GM13976 (cell line): Measurements from ENCODE around the gene NBEAL1.
"Not testable (repeated sequence)": the region's sequence is repeated elsewhere in the genome, so short reads cannot be mapped to it uniquely, and the experiment has no call there.

Experiments
- DNase-seq: peaks from one replicate; pipeline ENCODE4 v3.0.0; 2012; ENCODE audit warnings: low spot score
- in situ Hi-C: fragments of 300-500 bp; cut with MboI; formaldehyde crosslinking; loops from one replicate; pipeline ENCODE4 v1.12.0; 2022; ENCODE audit warnings: low sequenced_read_pairs, mixed read lengths, inconsistent platforms; ENCODE audit not compliant: unreplicated experiment
- TF ChIP-seq, protein P1 (sequence below): IDR thresholded peaks from 2 replicates; pipeline ENCODE4 v1.5.1; 2012; ENCODE audit warnings: borderline replicate concordance, mild to moderate bottlenecking; ENCODE audit not compliant: insufficient read depth; ENCODE audit errors: extremely low read depth, missing control alignments, control extremely low read depth

The NBEAL1 gene

DNA sequence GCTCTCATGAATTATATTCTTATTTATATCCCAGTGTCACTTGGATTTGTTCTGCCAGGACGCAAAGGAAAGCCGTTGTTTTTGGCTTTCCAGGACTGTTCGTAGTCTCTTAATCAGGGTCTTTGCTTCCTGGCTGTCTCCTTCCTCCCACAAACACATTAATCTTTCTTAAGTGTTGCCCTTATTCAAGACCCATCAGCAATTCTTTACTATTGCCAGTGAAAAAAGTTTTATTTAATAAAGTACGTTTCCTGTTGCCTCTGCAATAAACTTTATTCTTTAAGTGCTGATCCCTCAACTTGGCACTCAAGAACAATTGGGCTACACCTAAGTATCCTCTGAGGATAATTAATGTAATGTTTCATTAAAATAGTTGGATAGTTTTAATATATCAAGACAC, 155.8 kb downstream of the NBEAL1 start:
- TF ChIP-seq, protein P1, sequence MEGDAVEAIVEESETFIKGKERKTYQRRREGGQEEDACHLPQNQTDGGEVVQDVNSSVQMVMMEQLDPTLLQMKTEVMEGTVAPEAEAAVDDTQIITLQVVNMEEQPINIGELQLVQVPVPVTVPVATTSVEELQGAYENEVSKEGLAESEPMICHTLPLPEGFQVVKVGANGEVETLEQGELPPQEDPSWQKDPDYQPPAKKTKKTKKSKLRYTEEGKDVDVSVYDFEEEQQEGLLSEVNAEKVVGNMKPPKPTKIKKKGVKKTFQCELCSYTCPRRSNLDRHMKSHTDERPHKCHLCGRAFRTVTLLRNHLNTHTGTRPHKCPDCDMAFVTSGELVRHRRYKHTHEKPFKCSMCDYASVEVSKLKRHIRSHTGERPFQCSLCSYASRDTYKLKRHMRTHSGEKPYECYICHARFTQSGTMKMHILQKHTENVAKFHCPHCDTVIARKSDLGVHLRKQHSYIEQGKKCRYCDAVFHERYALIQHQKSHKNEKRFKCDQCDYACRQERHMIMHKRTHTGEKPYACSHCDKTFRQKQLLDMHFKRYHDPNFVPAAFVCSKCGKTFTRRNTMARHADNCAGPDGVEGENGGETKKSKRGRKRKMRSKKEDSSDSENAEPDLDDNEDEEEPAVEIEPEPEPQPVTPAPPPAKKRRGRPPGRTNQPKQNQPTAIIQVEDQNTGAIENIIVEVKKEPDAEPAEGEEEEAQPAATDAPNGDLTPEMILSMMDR: no peak
- no peak for DNase-seq
- in situ Hi-C loops: no loop called here

DNA sequence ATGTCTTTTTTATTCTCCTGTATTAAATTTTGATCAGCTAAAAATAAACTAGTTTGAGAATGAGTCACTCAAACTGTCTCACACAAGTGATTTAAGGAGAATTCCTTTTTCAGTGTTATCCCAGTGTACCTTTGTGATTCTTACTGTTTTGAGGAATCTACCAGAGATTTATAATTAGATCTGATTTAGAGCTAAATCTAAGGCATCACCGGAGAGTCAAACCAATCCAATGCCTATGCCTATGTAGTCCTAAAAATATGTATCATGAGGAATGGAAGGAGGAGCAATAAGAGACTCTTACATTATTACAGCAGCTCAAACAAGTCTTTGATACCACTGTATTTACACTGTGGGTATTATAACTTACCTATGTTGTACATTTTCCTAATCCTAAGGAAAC, 160.7 kb downstream of the NBEAL1 start:
- TF ChIP-seq, protein P1: no peak
- in situ Hi-C loops: no loop called here
- no peak for DNase-seq

DNA sequence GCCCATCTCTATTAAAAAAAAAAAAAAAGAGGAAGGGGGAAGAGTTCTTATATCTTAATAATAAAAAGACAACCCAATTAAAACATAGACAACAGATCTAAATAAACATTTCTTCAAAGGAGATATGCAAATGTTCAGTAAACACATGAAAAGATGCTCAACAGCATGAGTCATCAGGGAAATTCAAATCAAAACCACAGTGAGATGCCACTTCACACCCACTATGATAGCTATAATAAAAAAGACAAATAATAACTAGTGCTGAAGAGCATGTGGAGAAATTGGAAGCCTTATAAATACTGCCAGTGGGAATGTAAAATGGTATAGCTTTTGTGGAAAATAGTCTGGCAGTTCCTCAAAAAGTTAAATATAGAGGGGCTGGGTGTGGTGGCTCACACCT, 162.7 kb downstream of the NBEAL1 start:
- TF ChIP-seq, protein P1: no peak
- no peak for DNase-seq
- in situ Hi-C loops: no loop called here

DNA sequence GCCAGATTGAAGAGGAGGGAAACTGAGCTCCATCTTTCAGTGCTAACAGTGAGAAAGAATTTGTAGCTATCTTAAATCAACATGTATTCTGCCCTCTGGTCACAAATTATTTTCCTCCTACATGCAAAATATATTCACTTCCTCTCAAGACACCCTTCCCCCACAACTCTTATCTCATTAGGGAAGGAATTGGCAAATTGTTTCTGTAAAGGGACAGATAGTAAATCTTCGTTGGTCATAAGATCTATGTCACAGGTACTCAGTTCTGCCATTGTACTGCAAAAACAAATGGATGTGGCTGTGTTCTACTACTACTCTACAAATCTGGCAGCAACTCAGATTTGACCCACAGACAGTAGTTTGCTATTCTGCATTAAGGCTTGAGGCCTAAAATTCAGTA, 171.2 kb downstream of the NBEAL1 start:
- in situ Hi-C loops: no loop called here
- TF ChIP-seq, protein P1: no peak
- DNase-seq: no peak

DNA sequence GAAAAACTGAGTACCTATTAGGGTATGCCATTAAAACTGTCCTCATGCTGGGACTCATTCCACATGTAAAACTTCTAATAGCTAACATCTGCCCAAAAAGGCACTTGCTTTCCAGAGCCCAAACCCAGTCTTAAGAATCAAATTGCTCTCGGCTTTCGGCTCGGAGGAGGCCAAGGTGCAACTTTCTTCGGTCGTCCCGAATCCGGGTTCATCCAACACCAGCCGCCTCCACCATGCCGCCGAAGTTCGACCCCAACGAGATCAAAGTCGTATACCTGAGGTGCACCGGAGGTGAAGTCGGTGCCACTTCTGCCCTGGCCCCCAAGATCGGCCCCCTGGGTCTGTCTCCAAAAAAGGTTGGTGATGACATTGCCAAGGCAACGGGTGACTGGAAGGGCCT, 175.9 kb downstream of the NBEAL1 start:
- in situ Hi-C loops: not testable (repeated sequence)

DNA sequence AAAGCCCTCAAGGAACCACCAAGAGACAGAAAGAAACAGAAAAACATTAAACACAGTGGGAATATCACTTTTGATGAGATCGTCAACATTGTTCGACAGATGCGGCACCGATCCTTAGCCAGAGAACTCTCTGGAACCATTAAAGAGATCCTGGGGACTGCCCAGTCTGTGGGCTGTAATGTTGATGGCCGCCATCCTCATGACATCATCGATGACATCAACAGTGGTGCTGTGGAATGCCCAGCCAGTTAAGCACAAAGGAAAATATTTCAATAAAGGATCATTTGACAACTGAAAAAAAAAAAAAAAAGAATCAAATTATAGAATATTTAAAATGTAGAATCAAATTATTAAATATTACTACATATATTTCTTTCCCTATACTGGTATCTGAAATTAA, 176.4 kb downstream of the NBEAL1 start:
- DNase-seq, in situ Hi-C loops: not testable (repeated sequence)

More for the DNA sequence above, 175.9 kb downstream of the NBEAL1 start:
- not testable (repeated sequence) for DNase-seq

DNA sequence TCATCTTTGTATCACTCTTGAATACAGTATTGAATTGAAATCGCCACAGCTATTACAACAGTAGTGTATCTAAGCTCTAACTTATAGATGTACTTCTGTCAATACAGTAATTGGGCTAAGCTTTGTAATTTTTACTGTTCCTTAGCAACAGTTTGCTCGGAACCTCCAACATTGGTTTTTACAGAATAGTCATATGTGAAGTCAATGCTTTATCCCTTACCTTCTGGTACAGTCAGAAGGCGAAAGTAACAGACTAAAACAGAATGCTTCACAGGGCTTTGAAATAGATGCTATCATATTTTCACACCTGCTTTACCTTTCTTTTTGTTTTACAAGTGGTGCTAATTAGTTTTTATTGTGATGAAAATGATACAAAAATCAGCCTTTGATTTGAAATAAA, 177.3 kb downstream of the NBEAL1 start:
- in situ Hi-C loops: no loop called here
- TF ChIP-seq, protein P1: no peak
- DNase-seq: no peak

DNA sequence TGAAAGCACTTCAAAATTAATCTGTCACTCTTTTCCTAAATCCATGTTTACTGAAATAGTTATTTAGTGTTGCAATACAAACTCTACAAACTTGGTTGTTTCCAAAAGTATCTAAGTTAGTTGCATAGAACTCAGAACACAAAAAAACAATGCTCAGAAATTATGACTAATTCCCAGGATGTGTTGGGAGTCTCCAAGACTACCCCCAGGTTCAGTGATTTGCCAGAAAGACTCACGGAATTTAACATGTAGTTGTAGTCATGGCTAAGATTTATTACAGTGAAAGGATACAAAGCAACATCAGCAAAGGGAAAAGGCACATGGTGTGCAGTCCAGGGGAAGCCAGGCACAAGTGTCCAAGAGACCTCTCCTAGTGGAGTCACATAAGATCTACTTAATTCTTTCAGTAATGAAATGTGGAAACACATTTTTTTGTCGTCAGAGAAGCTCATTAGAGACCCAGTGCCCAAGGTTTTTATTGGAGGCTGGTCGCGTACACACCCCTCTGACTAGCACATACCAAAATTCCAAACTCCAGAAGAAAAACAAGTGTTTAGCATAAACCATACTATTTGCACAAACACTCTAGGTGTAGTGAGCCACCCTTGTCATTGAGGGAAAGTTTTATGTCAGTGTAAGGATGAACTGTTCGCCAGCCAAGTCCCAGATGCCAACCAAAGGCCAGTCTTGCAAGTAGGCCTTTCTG, 180.8 kb downstream of the NBEAL1 start:
- TF ChIP-seq, protein P1: no peak
- in situ Hi-C loops: no loop called here
- DNase-seq: no peak
